Lower leg skin (tissue), 3 donors: ENCODE results near the gene DNAAF1.
"Not testable (repeated sequence)": the region's sequence is repeated elsewhere in the genome, so short reads cannot be mapped to it uniquely, and the experiment has no call there.

ENCODE experiments used
- POLR2A ChIP-seq, 2 donors: fragments of 450-650 bp; IDR thresholded peaks; one replicate each; pipeline ENCODE4 v1.6.1; 2016 to 2017; ENCODE audit warnings: antibody characterized with exemption in 2 of 2, mild to moderate bottlenecking in 1 of 2, moderate library complexity in 1 of 2
- TF ChIP-seq, protein P1 (sequence below), 3 donors: fragments of 450-650 bp; IDR thresholded peaks; one replicate each; pipeline ENCODE4 v1.5.1; 2016; ENCODE audit warnings: antibody characterized with exemption in 3 of 3, mild to moderate bottlenecking in 3 of 3, moderate library complexity in 2 of 3

GRCh38 chr16:84118315-84118714 lies 26.8 kb upstream of the DNAAF1 start:
- TF ChIP-seq, protein P1, sequence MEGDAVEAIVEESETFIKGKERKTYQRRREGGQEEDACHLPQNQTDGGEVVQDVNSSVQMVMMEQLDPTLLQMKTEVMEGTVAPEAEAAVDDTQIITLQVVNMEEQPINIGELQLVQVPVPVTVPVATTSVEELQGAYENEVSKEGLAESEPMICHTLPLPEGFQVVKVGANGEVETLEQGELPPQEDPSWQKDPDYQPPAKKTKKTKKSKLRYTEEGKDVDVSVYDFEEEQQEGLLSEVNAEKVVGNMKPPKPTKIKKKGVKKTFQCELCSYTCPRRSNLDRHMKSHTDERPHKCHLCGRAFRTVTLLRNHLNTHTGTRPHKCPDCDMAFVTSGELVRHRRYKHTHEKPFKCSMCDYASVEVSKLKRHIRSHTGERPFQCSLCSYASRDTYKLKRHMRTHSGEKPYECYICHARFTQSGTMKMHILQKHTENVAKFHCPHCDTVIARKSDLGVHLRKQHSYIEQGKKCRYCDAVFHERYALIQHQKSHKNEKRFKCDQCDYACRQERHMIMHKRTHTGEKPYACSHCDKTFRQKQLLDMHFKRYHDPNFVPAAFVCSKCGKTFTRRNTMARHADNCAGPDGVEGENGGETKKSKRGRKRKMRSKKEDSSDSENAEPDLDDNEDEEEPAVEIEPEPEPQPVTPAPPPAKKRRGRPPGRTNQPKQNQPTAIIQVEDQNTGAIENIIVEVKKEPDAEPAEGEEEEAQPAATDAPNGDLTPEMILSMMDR (IDR thresholded peaks at IDR 0.05) = not testable (repeated sequence)
- TF ChIP-seq POLR2A (IDR thresholded peaks at IDR 0.05) = not testable (repeated sequence)
